Measurements from ENCODE around the gene FBXL14.
A peak's percentile ranks its signal among the peaks of the same experiment; 100 is the strongest.

The FBXL14 gene

GRCh38 chr12:1638203-1638602 lies 43.8 kb upstream of the FBXL14 start:
- TF ChIP-seq CTCF (conservative IDR thresholded peaks at IDR 0.05; ENCODE audit: low read depth, low read length) = no peak
- DNase-seq (ENCODE audit: low read depth) = no peak
- no peak overlapping the region for H3K4me3 ChIP-seq (ENCODE audit: low read length)

- H3K4me3 ChIP-seq (ENCODE audit: low read length) = peak overlapping the region; percentile 10
- DNase-seq (ENCODE audit: low read depth) = peak; percentile 50
- TF ChIP-seq CTCF (conservative IDR thresholded peaks at IDR 0.05; ENCODE audit: low read depth, low read length) = no peak
Measured at GRCh38 chr12:1635301-1636095, 41.1 kb upstream of the FBXL14 start.

GRCh38 chr12:1634590-1635191 lies 40.3 kb upstream of the FBXL14 start:
- TF ChIP-seq CTCF (conservative IDR thresholded peaks at IDR 0.05; ENCODE audit: low read depth, low read length) = peak; percentile 97
- DNase-seq (ENCODE audit: low read depth) = no peak
- H3K4me3 ChIP-seq (ENCODE audit: low read length) = no peak overlapping the region

GRCh38 chr12:1634149-1634548 lies 39.8 kb upstream of the FBXL14 start:
- no peak for DNase-seq (ENCODE audit: low read depth)
- no peak overlapping the region for H3K4me3 ChIP-seq (ENCODE audit: low read length)
- TF ChIP-seq CTCF (conservative IDR thresholded peaks at IDR 0.05; ENCODE audit: low read depth, low read length) = no peak

GRCh38 chr12:1633459-1633858 lies 39.1 kb upstream of the FBXL14 start:
- H3K4me3 ChIP-seq (ENCODE audit: low read length) = no peak overlapping the region
- no peak for TF ChIP-seq CTCF (conservative IDR thresholded peaks at IDR 0.05; ENCODE audit: low read depth, low read length)
- no peak for DNase-seq (ENCODE audit: low read depth)

- no peak for DNase-seq (ENCODE audit: low read depth)
- H3K4me3 ChIP-seq (ENCODE audit: low read length) = no peak overlapping the region
- no peak for TF ChIP-seq CTCF (conservative IDR thresholded peaks at IDR 0.05; ENCODE audit: low read depth, low read length)
Measured at GRCh38 chr12:1632702-1633101, 38.3 kb upstream of the FBXL14 start.
